Measurements from ENCODE around the gene ARHGAP5.
"Not testable (repeated sequence)": the region's sequence is repeated elsewhere in the genome, so short reads cannot be mapped to it uniquely, and the experiment has no call there.

The ARHGAP5 gene

GRCh38 chr14:32131689-32132088 lies 54.6 kb downstream of the ARHGAP5 start:
- H3K27me3 ChIP-seq (ENCODE audit: control insufficient read depth, insufficient read depth, low read length, poor library complexity, severe bottlenecking); H3K4me3 ChIP-seq (ENCODE audit: insufficient read depth, low read depth, low read length); H3K9me3 ChIP-seq (ENCODE audit: control insufficient read depth, low read length); H3K4me1 ChIP-seq (ENCODE audit: control insufficient read depth, insufficient read depth, low read length); H3K27ac ChIP-seq (ENCODE audit: insufficient read depth, low read depth, low read length, poor library complexity, severe bottlenecking): not testable (repeated sequence)
- peaks cover 25% of the 10 kb centered on the region for H3K36me3 ChIP-seq (ENCODE audit: control insufficient read depth, insufficient read depth, low read length)
- WGBS, 2 experiments, result 88 to 100% methylated on average over 2 to 4 of the region's 5 CpGs

- Histone ChIP-seq H3K4me3 (ENCODE audit: insufficient read depth, low read depth, low read length) (no peak overlapping the region), H3K27me3 (ENCODE audit: control insufficient read depth, insufficient read depth, low read length, poor library complexity, severe bottlenecking) (no peaks in the 10 kb centered on the region), H3K27ac (ENCODE audit: insufficient read depth, low read depth, low read length, poor library complexity, severe bottlenecking) (no peak overlapping the region), H3K36me3 (ENCODE audit: control insufficient read depth, insufficient read depth, low read length) (peaks cover 25% of the 10 kb centered on the region), H3K9me3 (ENCODE audit: control insufficient read depth, low read length) (peaks cover 2% of the 10 kb centered on the region), H3K4me1 (ENCODE audit: control insufficient read depth, insufficient read depth, low read length) (no peaks in the 10 kb centered on the region)
- WGBS, 2 experiments, result 96 to 100% methylated on average over 2 to 3 of the region's 3 CpGs
Observed at GRCh38 chr14:32134448-32135097, 57.5 kb downstream of the ARHGAP5 start.

DNA sequence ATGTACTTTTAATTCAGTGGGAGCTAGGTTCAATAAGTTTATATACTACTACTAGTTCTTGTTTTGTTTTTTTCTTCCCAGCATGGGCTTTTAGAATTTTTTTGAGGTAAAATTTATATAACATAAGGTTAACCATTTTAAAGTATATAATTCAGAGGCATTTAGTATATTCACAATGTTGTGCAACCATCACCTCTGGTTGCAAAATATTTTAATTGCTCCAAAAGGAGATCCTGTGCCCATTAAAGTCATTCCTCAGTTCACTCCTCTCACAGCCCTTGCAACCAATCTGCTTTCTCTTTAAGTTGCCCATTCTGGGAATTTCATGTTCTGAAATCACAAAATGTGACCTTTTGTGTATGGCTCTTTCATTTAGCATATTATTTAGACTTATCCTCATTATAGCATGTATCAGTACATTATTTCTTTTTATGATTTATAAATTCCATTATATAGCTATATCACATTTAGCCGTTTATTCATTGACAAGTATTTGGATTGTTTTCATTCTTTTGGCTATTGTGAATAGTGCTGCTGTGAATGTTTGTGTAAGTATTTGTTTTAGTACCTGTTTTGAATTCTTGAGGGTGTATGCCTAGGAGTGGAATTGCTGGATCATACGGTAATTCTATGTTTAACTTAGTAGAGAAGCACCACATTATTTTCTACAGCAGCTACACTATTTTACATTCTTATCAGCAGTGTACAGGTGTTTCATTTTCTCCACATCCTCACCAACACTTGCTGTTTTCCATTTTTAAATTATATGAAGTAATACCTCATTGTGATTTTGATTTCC lies 59.1 kb downstream of the ARHGAP5 start:
- H3K27me3 ChIP-seq (ENCODE audit: control insufficient read depth, insufficient read depth, low read length, poor library complexity, severe bottlenecking), result no peaks in the 10 kb centered on the region
- H3K27ac ChIP-seq (ENCODE audit: insufficient read depth, low read depth, low read length, poor library complexity, severe bottlenecking), result no peak overlapping the region
- peaks cover 22% of the 10 kb centered on the region for H3K36me3 ChIP-seq (ENCODE audit: control insufficient read depth, insufficient read depth, low read length)
- peaks cover 2% of the 10 kb centered on the region for H3K9me3 ChIP-seq (ENCODE audit: control insufficient read depth, low read length)
- no peak overlapping the region for H3K4me3 ChIP-seq (ENCODE audit: insufficient read depth, low read depth, low read length)
- WGBS, 2 experiments, result 86 to 100% methylated on average over 1 to 2 of the region's 2 CpGs
- no peaks in the 10 kb centered on the region for H3K4me1 ChIP-seq (ENCODE audit: control insufficient read depth, insufficient read depth, low read length)

DNA sequence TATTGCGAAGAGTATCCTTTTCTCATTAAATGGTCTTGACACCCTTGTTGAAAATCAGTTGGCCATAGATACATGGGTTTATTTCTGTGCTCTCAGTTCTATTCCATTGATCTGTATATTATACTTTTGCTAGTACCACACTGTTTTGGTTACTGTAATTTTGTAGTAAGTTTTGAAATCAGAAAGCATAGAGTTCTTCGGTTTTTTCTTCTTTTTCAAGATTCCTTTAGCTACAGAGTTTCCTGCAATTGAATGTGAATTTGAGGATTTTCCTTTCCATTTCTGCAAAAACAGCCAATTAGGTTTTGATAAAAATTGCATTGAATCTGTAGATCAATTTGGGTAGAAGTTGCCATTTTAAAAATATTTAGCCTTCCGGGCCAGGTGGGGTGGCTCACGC lies 60.2 kb downstream of the ARHGAP5 start:
- no peaks in the 10 kb centered on the region for H3K9me3 ChIP-seq (ENCODE audit: control insufficient read depth, low read length)
- 98 to 99% methylated on average over 4 of the region's 4 CpGs for WGBS, 2 experiments
- H3K36me3 ChIP-seq (ENCODE audit: control insufficient read depth, insufficient read depth, low read length), result peaks cover 18% of the 10 kb centered on the region
- no peaks in the 10 kb centered on the region for H3K27me3 ChIP-seq (ENCODE audit: control insufficient read depth, insufficient read depth, low read length, poor library complexity, severe bottlenecking)
- H3K27ac ChIP-seq (ENCODE audit: insufficient read depth, low read depth, low read length, poor library complexity, severe bottlenecking), result no peak overlapping the region
- no peak overlapping the region for H3K4me3 ChIP-seq (ENCODE audit: insufficient read depth, low read depth, low read length)
- H3K4me1 ChIP-seq (ENCODE audit: control insufficient read depth, insufficient read depth, low read length), result no peaks in the 10 kb centered on the region

DNA sequence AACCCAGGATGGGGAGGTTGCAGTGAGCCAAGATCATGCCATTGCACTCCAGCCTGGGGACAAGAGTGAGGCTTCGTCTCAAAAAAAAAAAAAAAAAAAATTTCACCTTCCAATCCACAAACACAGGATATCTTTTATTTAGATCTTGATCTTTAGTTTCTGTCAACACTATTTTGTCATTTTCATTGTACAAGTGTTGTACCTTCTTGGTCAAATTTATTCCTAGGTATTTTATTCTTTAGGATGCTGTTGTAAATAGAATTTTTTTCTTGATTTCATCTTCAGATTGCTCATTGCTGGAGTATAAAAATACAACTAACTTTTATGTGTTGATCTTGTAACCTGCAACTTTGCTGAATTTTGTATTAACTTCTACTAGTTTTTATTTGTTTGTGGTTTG lies 60.8 kb downstream of the ARHGAP5 start:
- H3K4me1 ChIP-seq (ENCODE audit: control insufficient read depth, insufficient read depth, low read length), result no peaks in the 10 kb centered on the region
- peaks cover 18% of the 10 kb centered on the region for H3K36me3 ChIP-seq (ENCODE audit: control insufficient read depth, insufficient read depth, low read length)
- 100% methylated on average over 1 of the region's 1 CpG; no CpG with 5 or more reads in 1 of the 2 experiments for WGBS, 2 experiments
- H3K9me3 ChIP-seq (ENCODE audit: control insufficient read depth, low read length), result no peaks in the 10 kb centered on the region
- H3K4me3 ChIP-seq (ENCODE audit: insufficient read depth, low read depth, low read length), result no peak overlapping the region
- no peak overlapping the region for H3K27ac ChIP-seq (ENCODE audit: insufficient read depth, low read depth, low read length, poor library complexity, severe bottlenecking)
- no peaks in the 10 kb centered on the region for H3K27me3 ChIP-seq (ENCODE audit: control insufficient read depth, insufficient read depth, low read length, poor library complexity, severe bottlenecking)

GRCh38 chr14:32142341-32142740 lies 65.2 kb downstream of the ARHGAP5 start:
- Histone ChIP-seq H3K27ac (ENCODE audit: insufficient read depth, low read depth, low read length, poor library complexity, severe bottlenecking) (no peak overlapping the region), H3K4me1 (ENCODE audit: control insufficient read depth, insufficient read depth, low read length) (no peaks in the 10 kb centered on the region), H3K27me3 (ENCODE audit: control insufficient read depth, insufficient read depth, low read length, poor library complexity, severe bottlenecking) (no peaks in the 10 kb centered on the region), H3K4me3 (ENCODE audit: insufficient read depth, low read depth, low read length) (no peak overlapping the region), H3K9me3 (ENCODE audit: control insufficient read depth, low read length) (no peaks in the 10 kb centered on the region), H3K36me3 (ENCODE audit: control insufficient read depth, insufficient read depth, low read length) (peaks cover 16% of the 10 kb centered on the region)
- WGBS, 2 experiments, result 89 to 92% methylated on average over 1 of the region's 1 CpG

DNA sequence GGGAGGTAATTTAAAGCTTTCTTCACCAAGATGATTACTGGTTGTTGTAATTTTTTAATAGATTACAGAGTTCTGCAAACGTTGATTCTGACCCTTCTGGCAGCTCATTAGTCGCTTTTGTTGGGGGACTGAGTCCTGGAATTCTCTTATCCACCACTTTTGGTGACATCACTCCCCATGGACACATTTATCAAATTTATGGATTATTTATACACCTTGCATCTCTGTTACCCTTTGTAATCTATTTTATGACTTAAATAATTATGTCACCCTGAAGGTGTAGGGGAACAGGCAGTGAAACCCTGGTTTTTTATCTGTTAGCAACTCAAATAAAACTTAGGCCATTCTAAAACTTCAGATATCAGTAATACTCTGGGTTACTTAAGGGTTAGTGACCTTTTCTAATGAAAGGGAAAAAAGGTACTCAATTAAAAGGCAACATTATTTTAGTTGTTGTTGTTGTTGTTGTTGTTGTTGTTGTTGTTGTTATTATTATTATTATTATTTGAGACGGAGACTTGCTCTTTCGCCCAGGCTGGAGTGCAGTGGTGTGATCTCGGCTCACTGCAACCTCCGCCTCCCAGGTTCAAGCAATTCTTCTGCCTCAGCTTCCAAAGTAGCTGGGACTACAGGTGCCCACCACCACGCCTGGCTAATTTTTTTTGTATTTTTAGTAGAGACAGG lies 65.8 kb downstream of the ARHGAP5 start:
- Histone ChIP-seq H3K4me3 (ENCODE audit: insufficient read depth, low read depth, low read length) (no peak overlapping the region), H3K36me3 (ENCODE audit: control insufficient read depth, insufficient read depth, low read length) (peaks cover 13% of the 10 kb centered on the region), H3K27ac (ENCODE audit: insufficient read depth, low read depth, low read length, poor library complexity, severe bottlenecking) (no peak overlapping the region), H3K9me3 (ENCODE audit: control insufficient read depth, low read length) (no peaks in the 10 kb centered on the region), H3K27me3 (ENCODE audit: control insufficient read depth, insufficient read depth, low read length, poor library complexity, severe bottlenecking) (no peaks in the 10 kb centered on the region), H3K4me1 (ENCODE audit: control insufficient read depth, insufficient read depth, low read length) (no peaks in the 10 kb centered on the region)
- WGBS, 2 experiments, result 91 to 95% methylated on average over 7 of the region's 7 CpGs

DNA sequence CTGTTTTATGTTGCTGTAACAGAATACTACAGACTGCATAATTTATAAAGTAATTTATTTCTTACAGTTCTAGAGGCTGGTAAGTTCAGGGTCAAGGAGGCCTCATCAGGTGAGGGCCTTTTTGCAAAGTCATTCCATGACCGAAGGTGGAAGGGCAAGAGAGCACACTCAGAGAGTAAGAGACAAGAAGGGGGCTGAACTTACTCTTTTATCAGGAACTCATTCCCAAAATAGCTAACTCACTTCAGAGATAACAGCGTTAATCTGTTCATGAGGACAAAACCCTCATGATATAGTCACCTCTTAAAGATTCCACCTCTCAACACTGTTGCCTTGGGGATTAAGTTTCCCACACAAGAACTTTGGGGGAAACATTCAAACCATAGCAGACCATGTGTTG lies 73.3 kb downstream of the ARHGAP5 start:
- Histone ChIP-seq H3K27me3 (ENCODE audit: control insufficient read depth, insufficient read depth, low read length, poor library complexity, severe bottlenecking) (no peaks in the 10 kb centered on the region), H3K36me3 (ENCODE audit: control insufficient read depth, insufficient read depth, low read length) (peaks cover 10% of the 10 kb centered on the region), H3K4me3 (ENCODE audit: insufficient read depth, low read depth, low read length) (no peak overlapping the region), H3K4me1 (ENCODE audit: control insufficient read depth, insufficient read depth, low read length) (no peaks in the 10 kb centered on the region), H3K9me3 (ENCODE audit: control insufficient read depth, low read length) (no peaks in the 10 kb centered on the region), H3K27ac (ENCODE audit: insufficient read depth, low read depth, low read length, poor library complexity, severe bottlenecking) (no peak overlapping the region)
- 91 to 99% methylated on average over 2 of the region's 2 CpGs for WGBS, 2 experiments

GRCh38 chr14:32166029-32166428 lies 88.9 kb downstream of the ARHGAP5 start:
- Histone ChIP-seq H3K4me3 (ENCODE audit: insufficient read depth, low read depth, low read length) (no peak overlapping the region), H3K4me1 (ENCODE audit: control insufficient read depth, insufficient read depth, low read length) (no peaks in the 10 kb centered on the region), H3K9me3 (ENCODE audit: control insufficient read depth, low read length) (no peaks in the 10 kb centered on the region), H3K27ac (ENCODE audit: insufficient read depth, low read depth, low read length, poor library complexity, severe bottlenecking) (no peak overlapping the region), H3K36me3 (ENCODE audit: control insufficient read depth, insufficient read depth, low read length) (no peaks in the 10 kb centered on the region), H3K27me3 (ENCODE audit: control insufficient read depth, insufficient read depth, low read length, poor library complexity, severe bottlenecking) (no peaks in the 10 kb centered on the region)
- WGBS, 2 experiments, result 88 to 89% methylated on average over 1 to 2 of the region's 2 CpGs

GRCh38 chr14:32166924-32167323 lies 89.8 kb downstream of the ARHGAP5 start:
- H3K36me3 ChIP-seq (ENCODE audit: control insufficient read depth, insufficient read depth, low read length), result no peaks in the 10 kb centered on the region
- no peaks in the 10 kb centered on the region for H3K9me3 ChIP-seq (ENCODE audit: control insufficient read depth, low read length)
- no peaks in the 10 kb centered on the region for H3K4me1 ChIP-seq (ENCODE audit: control insufficient read depth, insufficient read depth, low read length)
- no peak overlapping the region for H3K4me3 ChIP-seq (ENCODE audit: insufficient read depth, low read depth, low read length)
- H3K27ac ChIP-seq (ENCODE audit: insufficient read depth, low read depth, low read length, poor library complexity, severe bottlenecking), result no peak overlapping the region
- 89 to 95% methylated on average over 1 of the region's 1 CpG for WGBS, 2 experiments
- no peaks in the 10 kb centered on the region for H3K27me3 ChIP-seq (ENCODE audit: control insufficient read depth, insufficient read depth, low read length, poor library complexity, severe bottlenecking)

Measured in ectodermal cell (in vitro differentiated cells).